ENCODE data around the gene KLK10.

- TF ChIP-seq CTCF (IDR thresholded peaks at IDR 0.05) (no peak), POLR2A (IDR thresholded peaks at IDR 0.05) (no peak), POLR2AphosphoS5 (IDR thresholded peaks at IDR 0.05) (no peak)
Observed at GRCh38 chr19:50982186-50982585, 37.3 kb downstream of the KLK10 start.

Measured in gastroesophageal sphincter (tissue), 3 donors.